ENCODE results near the gene FIP1L1. TPM values are rescaled to one million over a fixed set of nuclear protein-coding genes. Genes with fewer than 3 reads are reported as not detected.

The FIP1L1 gene
- total RNA-seq, 1 experiment from 2014 or later: 44.8 TPM

- H3F3A ChIP-seq (ENCODE audit: insufficient read depth, low read depth): no peaks in the 10 kb centered on the region
- no peak overlapping the region for H2AFZ ChIP-seq
- DNase-seq: no peak
- H3K9me3 ChIP-seq (ENCODE audit: insufficient read depth, low read depth): no peaks in the 10 kb centered on the region
- H3K27me3 ChIP-seq (ENCODE audit: insufficient read depth, low read depth): no peaks in the 10 kb centered on the region
- H3K4me3 ChIP-seq: no peak overlapping the region
- H3K4me1 ChIP-seq (replicated peaks; ENCODE audit: insufficient read depth): no peaks in the 10 kb centered on the region
- no peaks in the 10 kb centered on the region for H4K20me1 ChIP-seq (ENCODE audit: insufficient read depth)
- no peaks in the 10 kb centered on the region for H3K79me2 ChIP-seq (ENCODE audit: low read depth)
- H3K9me2 ChIP-seq (ENCODE audit: insufficient read depth): no peaks in the 10 kb centered on the region
- no TSS peak for BruUV-seq (replicated peaks)
- no peaks in the 10 kb centered on the region for H3K36me3 ChIP-seq (ENCODE audit: low read depth)
- no peak for TF ChIP-seq CTCF (conservative IDR thresholded peaks at IDR 0.05)
- TF ChIP-seq EZH2 (IDR thresholded peaks at IDR 0.05; ENCODE audit: low read depth): no peak
- intact Hi-C loops (cut with micrococcal nuclease; ENCODE audit: unreplicated experiment): no loop called here
- ChIA-PET CTCF (no interaction called here), POLR2A (ENCODE audit: unreplicated experiment) (no interaction called here)
- H3K4me2 ChIP-seq: no peak overlapping the region
- H3K27ac ChIP-seq: no peak overlapping the region
These were observed 107.6 kb downstream of the FIP1L1 start for GRCh38 chr4:53484911-53485657.

DNA sequence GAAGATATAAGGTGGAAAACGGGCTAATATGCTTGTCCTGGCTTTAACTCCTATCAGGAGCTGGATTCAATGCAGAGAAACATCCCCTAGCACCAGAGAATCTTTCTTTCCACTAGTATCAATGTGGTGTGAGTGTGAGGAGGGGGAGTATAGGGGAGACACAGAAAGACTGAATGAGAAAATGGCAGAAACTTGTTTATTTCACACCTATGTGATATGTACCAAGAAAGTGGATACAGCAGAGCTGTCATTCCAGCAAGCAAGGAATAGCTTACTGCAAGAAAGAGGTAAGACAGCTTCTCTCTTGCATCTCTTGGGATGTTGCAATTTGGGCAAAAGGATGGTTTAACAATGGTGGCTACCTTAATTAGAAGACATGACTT lies 108.2 kb downstream of the FIP1L1 start:
- POLR2A ChIA-PET (ENCODE audit: unreplicated experiment): no interaction called here
- H3K4me2 ChIP-seq: no peak overlapping the region
- CTCF ChIA-PET: no interaction called here
- TF ChIP-seq CTCF (conservative IDR thresholded peaks at IDR 0.05) (no peak), EZH2 (IDR thresholded peaks at IDR 0.05; ENCODE audit: low read depth) (no peak)
- no peaks in the 10 kb centered on the region for H3K79me2 ChIP-seq (ENCODE audit: low read depth)
- no peaks in the 10 kb centered on the region for H3F3A ChIP-seq (ENCODE audit: insufficient read depth, low read depth)
- intact Hi-C loops (cut with micrococcal nuclease; ENCODE audit: unreplicated experiment): no loop called here
- H2AFZ ChIP-seq: no peak overlapping the region
- no TSS peak for BruUV-seq (replicated peaks)
- H3K4me1 ChIP-seq (replicated peaks; ENCODE audit: insufficient read depth): no peaks in the 10 kb centered on the region
- H3K36me3 ChIP-seq (ENCODE audit: low read depth): no peaks in the 10 kb centered on the region
- H3K4me3 ChIP-seq: no peak overlapping the region
- H3K9me3 ChIP-seq (ENCODE audit: insufficient read depth, low read depth): no peaks in the 10 kb centered on the region
- no peaks in the 10 kb centered on the region for H4K20me1 ChIP-seq (ENCODE audit: insufficient read depth)
- no peak for DNase-seq
- H3K27me3 ChIP-seq (ENCODE audit: insufficient read depth, low read depth): no peaks in the 10 kb centered on the region
- no peak overlapping the region for H3K27ac ChIP-seq
- H3K9me2 ChIP-seq (ENCODE audit: insufficient read depth): no peaks in the 10 kb centered on the region

DNA sequence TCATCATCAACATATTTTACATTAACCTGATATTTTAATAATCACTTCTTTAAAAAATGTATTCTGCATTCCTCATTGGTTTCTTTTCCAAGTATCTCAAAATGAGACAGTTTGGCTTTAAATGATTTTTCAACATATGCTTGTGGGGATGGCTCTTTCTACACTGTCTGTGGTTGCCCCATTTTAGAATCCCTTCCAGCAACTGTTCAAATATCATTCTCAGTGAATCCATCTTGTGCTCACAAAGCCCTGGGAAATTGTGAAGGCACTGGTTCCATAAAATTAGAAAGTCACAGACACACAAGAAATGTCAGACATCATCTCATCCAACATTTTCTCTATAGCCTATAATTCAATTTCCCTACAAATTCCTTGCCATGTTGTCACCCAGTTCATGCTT lies 110.3 kb downstream of the FIP1L1 start:
- ChIA-PET POLR2A (ENCODE audit: unreplicated experiment) (no interaction called here), CTCF (no interaction called here)
- BruUV-seq (replicated peaks): no TSS peak

More for the DNA sequence above, 110.3 kb downstream of the FIP1L1 start:
- Histone ChIP-seq H3F3A (ENCODE audit: insufficient read depth, low read depth) (no peaks in the 10 kb centered on the region), H3K4me3 (no peak overlapping the region), H3K4me1 (replicated peaks; ENCODE audit: insufficient read depth) (no peaks in the 10 kb centered on the region), H3K4me2 (no peak overlapping the region), H3K27ac (no peak overlapping the region), H3K9me2 (ENCODE audit: insufficient read depth) (no peaks in the 10 kb centered on the region), H3K79me2 (ENCODE audit: low read depth) (no peaks in the 10 kb centered on the region), H2AFZ (no peak overlapping the region), H4K20me1 (ENCODE audit: insufficient read depth) (no peaks in the 10 kb centered on the region), H3K27me3 (ENCODE audit: insufficient read depth, low read depth) (no peaks in the 10 kb centered on the region), H3K36me3 (ENCODE audit: low read depth) (no peaks in the 10 kb centered on the region), H3K9me3 (ENCODE audit: insufficient read depth, low read depth) (0 out of 2 replicates have a peak, but pooled peaks cover 3% of the 10 kb centered on the region)
- TF ChIP-seq EZH2 (IDR thresholded peaks at IDR 0.05; ENCODE audit: low read depth): no peak
- TF ChIP-seq CTCF (conservative IDR thresholded peaks at IDR 0.05): no peak
- intact Hi-C loops (cut with micrococcal nuclease; ENCODE audit: unreplicated experiment): no loop called here
- DNase-seq: no peak
